Breast epithelium (tissue), 4 donors: ENCODE results near the gene MYO1D. TPM values are rescaled to one million over a fixed set of nuclear protein-coding genes. Genes with fewer than 3 reads are reported as not detected.
"Not testable (repeated sequence)": the region's sequence is repeated elsewhere in the genome, so short reads cannot be mapped to it uniquely, and the experiment has no call there.

Experiments
- DNase-seq, 2 donors: peaks; one replicate each; pipeline ENCODE4 v3.0.0-alpha.2; 2019; ENCODE audit warnings: low spot score in 2 of 2
- H3K27ac ChIP-seq, 2 donors: fragments of 200-600 bp; sonication (generic) in 1 of 2; one replicate each; pipeline ENCODE4 v1.5.1; 2016 to 2019; ENCODE audit warnings: mild to moderate bottlenecking in 1 of 2
- H3K27me3 ChIP-seq, 2 donors: fragments of 200-600 bp; sonication (generic) in 1 of 2; one replicate each; pipeline versions ENCODE4 v1.5.1 to v1.6.0; 2017 to 2019; ENCODE audit warnings: control low read depth in 1 of 2, mild to moderate bottlenecking in 1 of 2
- H3K36me3 ChIP-seq: fragments of 200-600 bp; one replicate; pipeline ENCODE4 v1.5.1; 2019
- H3K4me1 ChIP-seq, 2 donors: fragments of 200-600 bp; sonication (generic); one replicate each; pipeline ENCODE4 v1.5.1; 2016 to 2019; ENCODE audit warnings: control low read depth in 1 of 2
- H3K4me3 ChIP-seq, 3 donors: fragments of 200-600 bp; sonication (generic); 1 replicate in 2 of 3; 2 replicates in 1 of 3; pipeline ENCODE4 v1.5.1; 2016 to 2019; ENCODE audit warnings: mild to moderate bottlenecking in 3 of 3, moderate library complexity in 2 of 3
- H3K9me3 ChIP-seq, 2 donors: fragments of 200-600 bp; sonication (generic) in 1 of 2; one replicate each; pipeline ENCODE4 v1.5.1; 2016 to 2019; ENCODE audit warnings: control low read depth in 1 of 2
- POLR2A ChIP-seq: fragments of 450-650 bp; IDR thresholded peaks from one replicate; pipeline ENCODE4 v1.6.1; 2016; ENCODE audit warnings: antibody characterized with exemption, mild to moderate bottlenecking, moderate library complexity
- POLR2AphosphoS5 ChIP-seq, 3 donors: sonication (generic); formaldehyde crosslinking; IDR thresholded peaks; one replicate each; pipeline ENCODE4 v1.6.1; 2017; ENCODE audit warnings: antibody characterized with exemption in 3 of 3
- intact Hi-C: fragments of 100-400 bp; cut with DNase I; formaldehyde crosslinking; loops from one replicate; pipeline ENCODE4 v1.15.1; 2023; ENCODE audit warnings: low total_unique reads
- total RNA-seq, 3 donors: library from RNA; depleted of rRNA; stranded (reverse); fragments of >200 nt; gene quantifications; one replicate each; pipeline ENCODE4 v1.1.0, GENCODE V29; 2016
- TF ChIP-seq, protein P1 (sequence below), 3 donors: fragments of 450-650 bp; IDR thresholded peaks; one replicate each; pipeline ENCODE4 v1.5.1; 2016 to 2017; ENCODE audit warnings: antibody characterized with exemption in 3 of 3, mild to moderate bottlenecking in 3 of 3, moderate library complexity in 3 of 3

The MYO1D gene
- total RNA-seq, 3 donors from 2014 or later, result 54.4 to 114 (median 76.7) TPM

DNA sequence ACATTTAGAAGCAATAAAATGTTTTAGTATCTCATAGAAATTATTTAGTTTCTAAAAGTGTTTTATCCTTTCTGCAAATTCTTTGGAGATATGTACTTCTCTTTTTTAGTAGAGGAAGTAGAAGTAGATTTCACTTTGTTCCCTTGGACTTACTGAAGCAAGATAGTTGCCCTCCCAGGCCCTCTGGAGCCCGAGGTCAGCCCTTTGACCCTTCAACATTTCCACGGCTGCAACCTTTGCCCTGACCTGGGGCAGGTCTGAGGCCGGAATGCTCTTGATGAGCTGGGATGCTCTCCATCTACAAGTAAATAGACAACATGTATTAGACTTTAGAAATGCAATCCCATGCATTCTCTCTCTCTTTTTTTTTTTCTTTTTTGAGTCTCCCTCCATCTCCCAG is 222.6 kb downstream of the MYO1D start:
- intact Hi-C loops, result no loop called here
- H3K36me3 ChIP-seq, result no peaks in the 10 kb centered on the region
- no peak overlapping the region for H3K27ac ChIP-seq
- H3K4me1 ChIP-seq, result no peaks in the 10 kb centered on the region
- no peaks in the 10 kb centered on the region for H3K27me3 ChIP-seq
- no peak overlapping the region for H3K4me3 ChIP-seq
- peaks cover 0 to 12% of the 10 kb centered on the region in 2 donors for H3K9me3 ChIP-seq
- DNase-seq, result no peak
- TF ChIP-seq POLR2AphosphoS5 (IDR thresholded peaks at IDR 0.05) (no peak), POLR2A (no peak)
- TF ChIP-seq, protein P1, sequence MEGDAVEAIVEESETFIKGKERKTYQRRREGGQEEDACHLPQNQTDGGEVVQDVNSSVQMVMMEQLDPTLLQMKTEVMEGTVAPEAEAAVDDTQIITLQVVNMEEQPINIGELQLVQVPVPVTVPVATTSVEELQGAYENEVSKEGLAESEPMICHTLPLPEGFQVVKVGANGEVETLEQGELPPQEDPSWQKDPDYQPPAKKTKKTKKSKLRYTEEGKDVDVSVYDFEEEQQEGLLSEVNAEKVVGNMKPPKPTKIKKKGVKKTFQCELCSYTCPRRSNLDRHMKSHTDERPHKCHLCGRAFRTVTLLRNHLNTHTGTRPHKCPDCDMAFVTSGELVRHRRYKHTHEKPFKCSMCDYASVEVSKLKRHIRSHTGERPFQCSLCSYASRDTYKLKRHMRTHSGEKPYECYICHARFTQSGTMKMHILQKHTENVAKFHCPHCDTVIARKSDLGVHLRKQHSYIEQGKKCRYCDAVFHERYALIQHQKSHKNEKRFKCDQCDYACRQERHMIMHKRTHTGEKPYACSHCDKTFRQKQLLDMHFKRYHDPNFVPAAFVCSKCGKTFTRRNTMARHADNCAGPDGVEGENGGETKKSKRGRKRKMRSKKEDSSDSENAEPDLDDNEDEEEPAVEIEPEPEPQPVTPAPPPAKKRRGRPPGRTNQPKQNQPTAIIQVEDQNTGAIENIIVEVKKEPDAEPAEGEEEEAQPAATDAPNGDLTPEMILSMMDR (IDR thresholded peaks at IDR 0.05), result no peak

DNA sequence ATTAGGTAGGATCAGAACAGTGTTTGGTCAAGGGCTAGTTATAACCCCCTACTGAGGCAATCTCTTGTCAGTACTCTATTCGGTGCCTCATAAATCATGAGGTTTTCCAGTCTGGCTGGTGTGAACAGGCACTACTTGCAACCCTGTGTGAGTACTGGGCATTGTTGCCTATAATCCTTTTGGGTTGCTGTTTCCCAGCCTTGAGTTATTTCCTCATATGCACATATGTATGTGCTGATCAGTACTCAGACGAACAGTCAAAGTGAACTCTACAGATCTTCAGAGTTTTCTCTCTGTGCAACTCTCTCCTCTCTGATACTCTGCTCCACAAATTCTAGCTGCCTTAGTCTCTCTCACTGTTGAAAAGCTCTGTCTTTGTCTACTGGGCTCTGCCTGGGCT is 225.8 kb downstream of the MYO1D start:
- H3K27ac ChIP-seq, result no peak overlapping the region
- TF ChIP-seq POLR2A, result no peak
- TF ChIP-seq POLR2AphosphoS5 (IDR thresholded peaks at IDR 0.05), result no peak
- TF ChIP-seq, protein P1 (IDR thresholded peaks at IDR 0.05), result no peak
- intact Hi-C loops, result no loop called here
- H3K4me1 ChIP-seq, result no peaks in the 10 kb centered on the region
- H3K4me3 ChIP-seq, result no peak overlapping the region
- peaks cover 0 to 12% of the 10 kb centered on the region in 2 donors for H3K9me3 ChIP-seq
- H3K27me3 ChIP-seq, result no peaks in the 10 kb centered on the region
- no peaks in the 10 kb centered on the region for H3K36me3 ChIP-seq
- DNase-seq, result no peak

DNA sequence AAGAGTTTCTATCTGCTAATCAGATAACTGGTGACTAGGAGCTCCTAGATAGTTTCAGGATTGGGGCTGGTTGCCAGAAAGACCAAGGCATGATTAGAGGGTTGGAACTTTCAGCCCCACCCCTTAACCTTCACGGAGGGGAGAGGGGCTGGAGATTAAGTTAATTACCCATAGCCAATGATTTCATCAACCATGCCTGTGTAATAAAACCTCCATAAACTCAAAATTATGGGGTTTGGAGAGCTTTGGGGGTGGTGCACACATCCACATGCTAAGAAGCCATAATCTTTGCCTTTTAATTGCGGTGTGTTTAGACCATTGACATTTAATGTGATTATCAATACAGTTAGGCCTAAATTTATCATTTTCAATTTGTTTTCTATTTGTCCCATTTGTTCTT is 228.5 kb downstream of the MYO1D start:
- TF ChIP-seq, protein P1 (IDR thresholded peaks at IDR 0.05), result no peak
- Histone ChIP-seq H3K36me3 (no peaks in the 10 kb centered on the region), H3K4me3 (no peak overlapping the region), H3K27ac (no peak overlapping the region), H3K27me3 (no peaks in the 10 kb centered on the region), H3K9me3 (peaks cover 0 to 12% of the 10 kb centered on the region in 2 donors), H3K4me1 (no peaks in the 10 kb centered on the region)
- no peak for DNase-seq
- intact Hi-C loops, result no loop called here

DNA sequence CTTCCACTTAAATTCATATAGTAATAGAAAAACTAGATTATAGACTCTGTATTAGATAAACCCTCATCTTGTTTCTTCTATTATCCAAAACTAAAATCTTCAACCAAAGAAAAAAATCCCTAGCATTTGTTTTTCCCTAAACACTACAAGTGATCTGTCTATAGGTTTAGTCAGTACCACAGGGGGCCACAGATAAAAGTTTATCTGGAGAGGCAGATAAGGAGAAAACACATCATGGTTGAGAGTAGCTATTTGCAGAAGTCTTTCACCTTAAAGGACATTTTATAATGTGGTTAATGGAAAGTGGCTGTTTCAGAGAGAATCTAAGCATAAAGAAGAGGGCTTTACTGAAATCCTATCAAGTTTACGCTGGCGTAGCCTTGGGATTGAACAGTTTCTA is 230.0 kb downstream of the MYO1D start:
- DNase-seq, result no peak
- H3K4me3 ChIP-seq, result no peak overlapping the region
- no peak overlapping the region for H3K27ac ChIP-seq
- no peaks in the 10 kb centered on the region for H3K27me3 ChIP-seq
- no peaks in the 10 kb centered on the region for H3K4me1 ChIP-seq
- no peaks in the 10 kb centered on the region for H3K36me3 ChIP-seq
- intact Hi-C loops, result no loop called here
- TF ChIP-seq, protein P1 (IDR thresholded peaks at IDR 0.05), result no peak
- TF ChIP-seq POLR2AphosphoS5 (IDR thresholded peaks at IDR 0.05), result no peak
- TF ChIP-seq POLR2A, result no peak
- peaks cover 0 to 12% of the 10 kb centered on the region in 2 donors for H3K9me3 ChIP-seq

DNA sequence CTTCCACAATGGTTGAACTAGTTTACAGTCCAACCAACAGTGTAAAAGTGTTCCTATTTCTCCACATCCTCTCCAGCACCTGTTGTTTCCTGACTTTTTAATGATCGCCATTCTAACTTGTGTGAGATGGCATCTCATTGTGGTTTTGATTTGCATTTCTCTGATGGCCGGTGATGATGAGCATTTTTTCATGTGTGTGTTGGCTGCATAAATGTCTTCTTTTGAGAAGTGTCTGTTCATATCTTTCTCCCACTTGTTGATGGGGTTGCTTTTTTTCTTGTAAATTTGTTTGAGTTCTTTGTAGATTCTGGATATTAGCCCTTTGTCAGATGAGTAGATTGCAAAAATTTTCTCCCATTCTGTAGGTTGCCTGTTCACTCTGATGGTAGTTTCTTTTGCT is 235.4 kb downstream of the MYO1D start:
- H3K4me3 ChIP-seq, DNase-seq, H3K36me3 ChIP-seq, intact Hi-C loops, H3K9me3 ChIP-seq, H3K27ac ChIP-seq, H3K4me1 ChIP-seq, H3K27me3 ChIP-seq: not testable (repeated sequence)

DNA sequence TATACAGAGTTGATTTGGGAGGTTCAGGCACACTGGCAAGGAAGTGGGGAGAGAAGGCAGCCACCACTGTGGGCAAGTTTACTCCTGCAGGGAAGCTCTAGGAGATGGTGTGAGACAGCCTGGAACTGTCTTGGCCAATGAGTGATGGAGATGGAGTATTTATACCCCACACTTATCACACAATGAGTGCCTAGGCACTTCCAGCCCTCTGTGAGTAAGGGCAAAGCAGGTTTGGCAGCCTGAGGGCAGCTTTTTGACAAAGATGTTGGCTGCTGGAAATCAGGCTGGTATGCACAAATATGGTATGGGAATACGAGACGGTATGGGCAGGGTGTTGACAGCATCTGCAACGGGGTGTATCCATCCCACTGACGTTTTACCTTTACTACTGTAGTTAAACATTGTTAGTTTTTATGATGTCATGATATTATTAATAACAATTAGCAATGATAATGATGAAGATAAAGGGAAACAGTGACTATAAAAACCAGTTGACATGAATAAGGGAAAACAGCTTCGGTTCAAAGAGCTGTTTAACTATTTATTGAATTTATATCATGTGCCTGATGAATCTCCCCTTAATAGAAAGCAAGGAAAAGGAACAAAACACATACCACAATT is 240.2 kb downstream of the MYO1D start:
- Histone ChIP-seq H3K4me1 (no peaks in the 10 kb centered on the region), H3K27me3 (no peaks in the 10 kb centered on the region), H3K9me3 (no peaks in the 10 kb centered on the region), H3K36me3 (no peaks in the 10 kb centered on the region), H3K4me3 (no peak overlapping the region), H3K27ac (no peak overlapping the region)
- no peak for DNase-seq
- TF ChIP-seq POLR2A (no peak), POLR2AphosphoS5 (IDR thresholded peaks at IDR 0.05) (no peak)
- TF ChIP-seq, protein P1 (IDR thresholded peaks at IDR 0.05), result no peak
- intact Hi-C loops, result no loop called here
